Fibroblast of lung (primary cell): ENCODE data around the gene GNAI2.

Experiments
- CTCF ChIP-seq, 2 donors: IDR thresholded peaks in 1 of 2; conservative IDR thresholded peaks in 1 of 2; 1 replicate in 1 of 2; 2 replicates in 1 of 2; pipeline ENCODE4 v1.5.1; 2011 to 2012; ENCODE audit warnings: low read length in 2 of 2, control low read depth in 1 of 2, inconsistent platforms in 1 of 2, low read depth in 1 of 2, mild to moderate bottlenecking in 1 of 2
- EZH2 ChIP-seq: IDR thresholded peaks from 2 replicates; pipeline ENCODE4 v1.5.1; 2012; ENCODE audit warnings: low read length, control low read depth, mild to moderate bottlenecking; ENCODE audit errors: missing control alignments

- TF ChIP-seq CTCF (conservative IDR thresholded peaks at IDR 0.05 in 1 of 2, IDR thresholded peaks at IDR 0.05 in 1 of 2; ENCODE audit: low read depth in 1 of 2, low read length in 2 of 2) (no peak), EZH2 (no peak)
These were observed 15.9 kb upstream of the GNAI2 start for GRCh38 chr3:50220109-50220508.
